HG03175 (cell line): ENCODE data around the gene SLC10A7.

Source experiments
- ATAC-seq: cut with Tn5 transposase; IDR thresholded peaks from one replicate; pipeline ENCODE4 v1.9.1; 2021; ENCODE audit warnings: mild to moderate bottlenecking, moderate library complexity; ENCODE audit not compliant: unreplicated experiment

SLC10A7 gene

DNA sequence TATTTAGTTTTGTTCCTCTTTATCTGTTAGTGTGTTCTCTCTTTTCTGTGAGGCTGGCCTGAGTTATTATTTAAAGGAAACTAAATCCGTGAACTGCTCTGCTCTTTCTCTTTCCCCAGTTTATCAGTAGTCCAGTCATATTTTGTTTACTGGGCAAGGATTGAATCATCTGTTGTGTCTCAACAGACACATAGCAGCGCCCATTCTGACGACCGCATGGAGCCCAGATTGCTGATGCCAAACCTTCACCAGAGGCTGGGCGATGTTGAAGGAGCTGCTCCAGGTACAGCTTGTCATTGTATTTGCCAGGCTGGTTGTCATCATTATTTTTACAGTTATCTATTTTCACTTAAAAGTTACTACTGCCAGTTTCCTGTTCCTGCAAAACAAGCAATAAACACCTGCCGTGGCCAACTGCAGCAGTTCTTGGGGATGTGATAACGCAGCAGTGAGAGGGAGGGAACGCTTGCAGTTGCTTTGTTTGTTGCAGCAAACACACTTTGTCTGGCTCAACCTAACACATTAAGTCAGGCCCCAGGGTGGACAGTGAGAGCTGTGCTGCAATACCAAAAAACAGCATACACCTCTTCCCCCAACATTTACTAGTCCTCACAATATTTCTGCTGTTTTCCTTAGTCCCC, 297.3 kb downstream of the SLC10A7 start:
- no peak for ATAC-seq

DNA sequence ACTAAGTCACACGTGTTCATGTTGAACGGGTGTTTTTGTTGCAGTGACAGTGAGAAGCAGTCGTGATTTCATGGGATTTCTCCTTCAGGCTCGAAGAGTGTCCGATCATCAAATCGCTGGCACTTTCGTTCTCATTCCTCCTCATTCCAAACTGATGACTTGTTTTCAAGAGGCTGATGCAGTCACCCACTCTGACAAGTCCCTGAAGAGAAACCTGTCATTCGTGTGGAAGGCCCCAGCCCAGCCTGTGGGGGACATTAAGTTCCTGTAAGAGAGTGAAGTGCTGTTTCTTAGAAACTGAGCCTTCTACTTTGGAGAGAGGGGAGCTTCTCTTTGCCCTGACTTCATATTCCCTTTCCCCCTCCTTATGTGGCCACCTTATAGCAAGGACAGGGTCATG, 299.4 kb downstream of the SLC10A7 start:
- ATAC-seq, result no peak

DNA sequence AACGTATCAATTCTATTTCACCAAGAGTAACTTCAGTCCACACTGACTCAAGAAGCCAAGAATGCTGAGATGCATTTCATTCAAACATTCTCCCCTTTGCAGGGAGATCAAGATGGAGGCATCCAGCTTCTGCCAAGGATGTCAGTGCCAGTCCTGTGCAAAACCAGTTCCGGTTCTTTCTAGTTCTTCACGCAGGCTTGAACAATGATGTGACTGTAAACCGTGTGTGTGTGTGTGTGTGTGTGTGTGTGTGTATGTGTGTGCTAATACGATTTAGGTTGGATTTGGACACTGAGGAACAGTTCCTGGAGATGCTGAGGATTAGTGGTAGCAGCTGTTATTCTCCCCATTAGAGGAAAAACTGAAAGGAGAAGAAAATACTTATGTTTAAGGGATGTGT, 307.5 kb downstream of the SLC10A7 start, which contains the start of gene REELD1:
REELD1 (plus strand) TSS at position 301 of the 400 bp plus-strand sequence. CDS start 2,415 bp downstream, outside the sequence.
- no peak for ATAC-seq

DNA sequence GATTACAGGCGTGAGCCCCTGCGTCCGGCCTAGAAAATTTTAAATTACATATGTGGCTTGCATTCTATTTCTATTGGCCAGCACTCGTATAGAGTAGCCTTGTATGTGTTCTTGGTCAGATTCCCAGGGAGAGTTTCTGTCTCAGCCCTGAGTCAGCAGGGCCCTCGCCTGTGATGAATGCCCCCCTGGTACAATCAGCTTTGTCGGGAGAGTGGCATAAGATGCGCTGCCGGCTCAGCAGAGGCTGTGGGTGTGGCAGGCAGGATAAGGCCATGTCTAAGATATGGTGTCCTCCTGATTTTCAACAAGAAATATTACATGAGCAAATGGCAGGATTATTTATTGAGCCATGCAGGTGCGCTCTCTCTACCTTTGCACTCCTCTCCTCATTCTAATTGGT, 309.0 kb downstream of the SLC10A7 start:
- ATAC-seq, result no peak

DNA sequence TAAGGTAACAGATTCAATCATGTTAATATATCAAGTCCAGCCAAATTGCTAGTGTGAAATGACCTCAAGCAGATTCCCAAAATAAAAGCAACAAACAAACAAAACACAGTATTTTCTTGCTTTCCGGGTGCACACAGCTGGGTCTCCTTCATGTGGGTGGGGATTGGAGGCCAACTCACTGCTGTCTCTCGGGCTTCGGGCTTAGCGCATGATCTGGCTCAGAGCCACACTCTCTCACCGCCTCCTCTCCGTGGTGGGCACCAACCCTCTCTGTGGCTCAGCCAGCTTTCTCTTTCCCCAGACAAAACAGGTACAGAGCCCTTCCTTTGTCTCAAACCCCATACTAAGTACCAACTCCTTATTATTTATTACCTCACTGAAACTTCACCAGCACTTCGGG, 310.3 kb downstream of the SLC10A7 start:
- ATAC-seq, result no peak

DNA sequence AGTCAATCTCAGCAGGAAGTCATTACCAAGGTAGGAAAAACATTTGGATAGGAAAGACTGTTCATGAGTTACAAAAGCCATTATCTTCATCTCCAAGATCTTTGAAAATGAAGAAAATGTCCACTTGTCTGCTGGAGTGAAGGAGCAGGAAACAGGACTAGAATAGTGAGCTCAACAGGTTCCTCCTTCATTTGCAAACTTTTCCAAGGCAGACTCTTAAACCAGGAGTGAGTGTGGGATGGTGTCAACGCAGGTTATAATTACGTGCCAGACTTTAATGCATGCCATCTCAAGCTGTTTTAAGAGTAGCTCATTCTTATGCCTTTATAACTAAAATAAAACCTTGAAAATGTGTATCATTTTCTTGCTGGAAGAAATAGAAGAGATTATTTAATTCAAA, 310.9 kb downstream of the SLC10A7 start:
- no peak for ATAC-seq

DNA sequence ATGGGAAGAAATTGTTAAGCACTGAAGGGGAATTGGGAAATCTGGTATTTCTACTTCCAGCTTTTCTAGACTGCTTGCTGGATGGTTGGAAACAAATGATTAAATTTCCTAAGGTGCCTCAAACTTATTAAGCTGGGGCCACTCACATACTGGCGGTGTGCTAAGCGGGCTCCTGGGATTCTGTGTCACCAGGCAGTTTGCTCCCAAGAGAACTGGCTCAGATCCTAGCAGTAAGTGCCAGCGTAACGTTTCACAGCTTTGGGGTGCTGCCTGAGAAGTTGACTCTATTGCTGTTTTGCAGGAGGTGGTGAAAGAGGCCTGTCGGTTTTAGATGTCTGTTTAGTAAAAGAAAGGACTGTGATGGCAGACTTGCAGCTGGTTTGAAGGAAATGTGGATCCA, 314.3 kb downstream of the SLC10A7 start:
- ATAC-seq, result no peak
